Measurements from ENCODE around the gene NCKAP5L.

- TF ChIP-seq, protein P1, sequence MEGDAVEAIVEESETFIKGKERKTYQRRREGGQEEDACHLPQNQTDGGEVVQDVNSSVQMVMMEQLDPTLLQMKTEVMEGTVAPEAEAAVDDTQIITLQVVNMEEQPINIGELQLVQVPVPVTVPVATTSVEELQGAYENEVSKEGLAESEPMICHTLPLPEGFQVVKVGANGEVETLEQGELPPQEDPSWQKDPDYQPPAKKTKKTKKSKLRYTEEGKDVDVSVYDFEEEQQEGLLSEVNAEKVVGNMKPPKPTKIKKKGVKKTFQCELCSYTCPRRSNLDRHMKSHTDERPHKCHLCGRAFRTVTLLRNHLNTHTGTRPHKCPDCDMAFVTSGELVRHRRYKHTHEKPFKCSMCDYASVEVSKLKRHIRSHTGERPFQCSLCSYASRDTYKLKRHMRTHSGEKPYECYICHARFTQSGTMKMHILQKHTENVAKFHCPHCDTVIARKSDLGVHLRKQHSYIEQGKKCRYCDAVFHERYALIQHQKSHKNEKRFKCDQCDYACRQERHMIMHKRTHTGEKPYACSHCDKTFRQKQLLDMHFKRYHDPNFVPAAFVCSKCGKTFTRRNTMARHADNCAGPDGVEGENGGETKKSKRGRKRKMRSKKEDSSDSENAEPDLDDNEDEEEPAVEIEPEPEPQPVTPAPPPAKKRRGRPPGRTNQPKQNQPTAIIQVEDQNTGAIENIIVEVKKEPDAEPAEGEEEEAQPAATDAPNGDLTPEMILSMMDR (IDR thresholded peaks at IDR 0.05; ENCODE audit: insufficient read depth, low read length, poor library complexity, severe bottlenecking): no peak
- no peak for TF ChIP-seq EZH2phosphoT487 (conservative IDR thresholded peaks at IDR 0.05; ENCODE audit: low read length)
Observed at GRCh38 chr12:49792976-49793580, 35.1 kb downstream of the NCKAP5L start.

All from SU-DHL-6 (cell line).